ENCODE measurements around the gene S100A1. TPM values are rescaled to one million over a fixed set of nuclear protein-coding genes. Genes with fewer than 3 reads are reported as not detected.

Gene S100A1
- total and polyA plus RNA-seq, 2 of the 13 experiments (the other 11 are each of a cell fraction or from before 2014, with no cell fraction given) = 120 to 251 TPM

DNA sequence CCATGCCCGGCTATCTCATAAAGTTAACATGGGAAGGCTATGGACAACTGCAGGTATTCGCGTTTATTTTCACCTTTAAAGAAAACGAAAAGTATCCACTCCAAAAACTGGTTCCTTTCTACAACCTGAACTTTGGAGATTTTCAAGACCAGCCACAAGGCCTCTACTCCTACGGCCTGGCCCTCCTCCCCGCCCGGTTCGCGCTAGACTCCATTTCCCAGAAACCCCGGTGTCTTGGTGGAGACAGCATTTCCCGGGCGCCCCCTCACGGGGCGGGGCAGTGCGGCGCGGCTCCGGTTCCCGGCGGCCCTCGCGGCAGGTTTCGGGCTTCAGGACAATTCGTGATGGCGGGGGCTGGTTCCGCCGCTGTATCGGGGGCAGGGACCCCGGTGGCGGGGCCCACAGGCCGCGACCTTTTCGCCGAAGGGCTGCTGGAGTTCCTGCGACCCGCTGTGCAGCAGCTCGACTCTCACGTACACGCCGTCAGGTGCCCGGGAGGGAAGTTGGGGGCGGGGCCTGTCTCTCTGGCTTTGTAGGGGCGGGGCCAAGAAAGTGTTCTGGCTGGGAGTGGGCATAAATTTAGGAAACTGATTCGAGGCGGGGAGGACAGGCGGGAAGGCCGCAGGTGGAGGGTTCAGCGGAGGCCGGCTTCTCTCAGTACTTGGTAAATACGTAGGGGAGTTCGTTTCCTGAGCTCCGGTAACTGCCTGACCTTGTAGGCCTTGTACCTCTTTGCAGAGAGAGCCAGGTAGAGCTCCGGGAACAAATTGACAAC is 30.4 kb downstream of the S100A1 start, which contains the start of gene SNAPIN (continued):
- TF ChIP-seq POGZ (CRISPR knock-in tag; IDR thresholded peaks at IDR 0.05) (peak; percentile 80), MIER3 (CRISPR knock-in tag; IDR thresholded peaks at IDR 0.05; ENCODE audit: borderline replicate concordance) (no peak; the same call in 1 of the 2 replicates), HHEX (CRISPR knock-in tag; IDR thresholded peaks at IDR 0.05) (no peak), HNRNPLL (IDR thresholded peaks at IDR 0.05; ENCODE audit: low read depth, low read length, poor library complexity, severe bottlenecking) (peak; percentile 74), TBX2 (CRISPR knock-in tag; IDR thresholded peaks at IDR 0.05; ENCODE audit: borderline replicate concordance) (peak; percentile 71), RERE (CRISPR knock-in tag; IDR thresholded peaks at IDR 0.05; ENCODE audit: low read depth) (no peak), ZBTB7B (CRISPR knock-in tag; IDR thresholded peaks at IDR 0.05) (peak; percentile 51; the same call in 1 of the 2 replicates), RFX1 (IDR thresholded peaks at IDR 0.05) (no peak), SP140L (CRISPR knock-in tag; IDR thresholded peaks at IDR 0.05; ENCODE audit: borderline replicate concordance) (no peak), ZNF772 (CRISPR knock-in tag; IDR thresholded peaks at IDR 0.05) (no peak), ZNF556 (CRISPR knock-in tag; IDR thresholded peaks at IDR 0.05; ENCODE audit: borderline replicate concordance) (peak; percentile 46; the same call in 1 of the 2 replicates), ZFP90 (CRISPR knock-in tag; IDR thresholded peaks at IDR 0.05; ENCODE audit: borderline replicate concordance) (0 out of 2 replicates have a peak, but pooled peaks have one; percentile 67), KLF12 (CRISPR knock-in tag; IDR thresholded peaks at IDR 0.05; ENCODE audit: borderline replicate concordance) (peak; percentile 85; the same call in 1 of the 2 replicates), HES4 (CRISPR knock-in tag; IDR thresholded peaks at IDR 0.05; ENCODE audit: borderline replicate concordance) (no peak), ZNF564 (CRISPR knock-in tag; IDR thresholded peaks at IDR 0.05) (0 out of 2 replicates have a peak, but pooled peaks have one; percentile 27), MTF2 (CRISPR knock-in tag; IDR thresholded peaks at IDR 0.05; ENCODE audit: borderline replicate concordance) (no peak)
- TF ChIP-seq, protein P1, sequence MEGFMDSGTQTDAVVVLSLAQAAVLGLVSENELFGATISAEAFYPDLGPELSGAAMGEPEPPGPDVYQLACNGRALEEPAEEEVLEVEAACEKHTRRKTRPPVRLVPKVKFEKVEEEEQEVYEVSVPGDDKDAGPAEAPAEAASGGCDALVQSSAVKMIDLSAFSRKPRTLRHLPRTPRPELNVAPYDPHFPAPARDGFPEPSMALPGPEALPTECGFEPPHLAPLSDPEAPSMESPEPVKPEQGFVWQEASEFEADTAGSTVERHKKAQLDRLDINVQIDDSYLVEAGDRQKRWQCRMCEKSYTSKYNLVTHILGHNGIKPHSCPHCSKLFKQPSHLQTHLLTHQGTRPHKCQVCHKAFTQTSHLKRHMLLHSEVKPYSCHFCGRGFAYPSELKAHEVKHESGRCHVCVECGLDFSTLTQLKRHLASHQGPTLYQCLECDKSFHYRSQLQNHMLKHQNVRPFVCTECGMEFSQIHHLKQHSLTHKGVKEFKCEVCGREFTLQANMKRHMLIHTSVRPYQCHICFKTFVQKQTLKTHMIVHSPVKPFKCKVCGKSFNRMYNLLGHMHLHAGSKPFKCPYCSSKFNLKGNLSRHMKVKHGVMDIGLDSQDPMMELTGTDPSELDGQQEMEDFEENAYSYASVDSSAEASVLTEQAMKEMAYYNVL (CRISPR knock-in tag; IDR thresholded peaks at IDR 0.05; ENCODE audit: borderline replicate concordance) = 0 out of 2 replicates have a peak, but pooled peaks have one; percentile 20
- TF ChIP-seq, protein P2, sequence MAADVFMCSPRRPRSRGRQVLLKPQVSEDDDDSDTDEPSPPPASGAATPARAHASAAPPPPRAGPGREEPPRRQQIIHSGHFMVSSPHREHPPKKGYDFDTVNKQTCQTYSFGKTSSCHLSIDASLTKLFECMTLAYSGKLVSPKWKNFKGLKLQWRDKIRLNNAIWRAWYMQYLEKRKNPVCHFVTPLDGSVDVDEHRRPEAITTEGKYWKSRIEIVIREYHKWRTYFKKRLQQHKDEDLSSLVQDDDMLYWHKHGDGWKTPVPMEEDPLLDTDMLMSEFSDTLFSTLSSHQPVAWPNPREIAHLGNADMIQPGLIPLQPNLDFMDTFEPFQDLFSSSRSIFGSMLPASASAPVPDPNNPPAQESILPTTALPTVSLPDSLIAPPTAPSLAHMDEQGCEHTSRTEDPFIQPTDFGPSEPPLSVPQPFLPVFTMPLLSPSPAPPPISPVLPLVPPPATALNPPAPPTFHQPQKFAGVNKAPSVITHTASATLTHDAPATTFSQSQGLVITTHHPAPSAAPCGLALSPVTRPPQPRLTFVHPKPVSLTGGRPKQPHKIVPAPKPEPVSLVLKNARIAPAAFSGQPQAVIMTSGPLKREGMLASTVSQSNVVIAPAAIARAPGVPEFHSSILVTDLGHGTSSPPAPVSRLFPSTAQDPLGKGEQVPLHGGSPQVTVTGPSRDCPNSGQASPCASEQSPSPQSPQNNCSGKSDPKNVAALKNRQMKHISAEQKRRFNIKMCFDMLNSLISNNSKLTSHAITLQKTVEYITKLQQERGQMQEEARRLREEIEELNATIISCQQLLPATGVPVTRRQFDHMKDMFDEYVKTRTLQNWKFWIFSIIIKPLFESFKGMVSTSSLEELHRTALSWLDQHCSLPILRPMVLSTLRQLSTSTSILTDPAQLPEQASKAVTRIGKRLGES (CRISPR knock-in tag; IDR thresholded peaks at IDR 0.05; ENCODE audit: borderline replicate concordance) = no peak
